AG09319 (cell line): ENCODE measurements around the gene WNT9B.
"Not testable (repeated sequence)": the region's sequence is repeated elsewhere in the genome, so short reads cannot be mapped to it uniquely, and the experiment has no call there.

ENCODE experiments used
- DNase-seq: peaks from one replicate; pipeline ENCODE4 v3.0.0-alpha.2; 2010; ENCODE audit warnings: low read depth; ENCODE audit errors: extremely low read depth
- TF ChIP-seq, protein P1 (sequence below): IDR thresholded peaks from 2 replicates; pipeline ENCODE4 v1.5.1; 2011; ENCODE audit warnings: low read depth, mild to moderate bottlenecking, inconsistent platforms, low read length, moderate library complexity

WNT9B gene

DNA sequence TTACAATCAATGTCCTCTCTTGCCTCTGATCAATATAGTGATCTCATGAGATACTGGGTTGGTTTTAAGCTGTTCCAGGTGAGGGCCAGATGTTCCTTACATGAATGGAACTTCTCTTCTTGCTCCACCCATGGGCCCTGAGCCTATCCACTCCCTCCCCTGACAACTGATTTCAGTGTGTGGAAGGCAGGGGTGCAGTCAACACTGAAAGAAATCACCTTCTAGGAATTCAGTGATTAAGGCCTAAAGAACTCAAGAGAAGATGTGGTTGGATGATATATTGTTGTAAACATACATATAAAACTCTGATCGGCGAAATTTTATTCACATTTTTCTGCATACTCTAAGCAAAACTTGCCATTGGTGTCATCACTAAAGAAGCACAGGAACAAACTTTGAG is 64.8 kb downstream of the WNT9B start:
- DNase-seq: no peak
- TF ChIP-seq, protein P1, sequence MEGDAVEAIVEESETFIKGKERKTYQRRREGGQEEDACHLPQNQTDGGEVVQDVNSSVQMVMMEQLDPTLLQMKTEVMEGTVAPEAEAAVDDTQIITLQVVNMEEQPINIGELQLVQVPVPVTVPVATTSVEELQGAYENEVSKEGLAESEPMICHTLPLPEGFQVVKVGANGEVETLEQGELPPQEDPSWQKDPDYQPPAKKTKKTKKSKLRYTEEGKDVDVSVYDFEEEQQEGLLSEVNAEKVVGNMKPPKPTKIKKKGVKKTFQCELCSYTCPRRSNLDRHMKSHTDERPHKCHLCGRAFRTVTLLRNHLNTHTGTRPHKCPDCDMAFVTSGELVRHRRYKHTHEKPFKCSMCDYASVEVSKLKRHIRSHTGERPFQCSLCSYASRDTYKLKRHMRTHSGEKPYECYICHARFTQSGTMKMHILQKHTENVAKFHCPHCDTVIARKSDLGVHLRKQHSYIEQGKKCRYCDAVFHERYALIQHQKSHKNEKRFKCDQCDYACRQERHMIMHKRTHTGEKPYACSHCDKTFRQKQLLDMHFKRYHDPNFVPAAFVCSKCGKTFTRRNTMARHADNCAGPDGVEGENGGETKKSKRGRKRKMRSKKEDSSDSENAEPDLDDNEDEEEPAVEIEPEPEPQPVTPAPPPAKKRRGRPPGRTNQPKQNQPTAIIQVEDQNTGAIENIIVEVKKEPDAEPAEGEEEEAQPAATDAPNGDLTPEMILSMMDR: no peak

DNA sequence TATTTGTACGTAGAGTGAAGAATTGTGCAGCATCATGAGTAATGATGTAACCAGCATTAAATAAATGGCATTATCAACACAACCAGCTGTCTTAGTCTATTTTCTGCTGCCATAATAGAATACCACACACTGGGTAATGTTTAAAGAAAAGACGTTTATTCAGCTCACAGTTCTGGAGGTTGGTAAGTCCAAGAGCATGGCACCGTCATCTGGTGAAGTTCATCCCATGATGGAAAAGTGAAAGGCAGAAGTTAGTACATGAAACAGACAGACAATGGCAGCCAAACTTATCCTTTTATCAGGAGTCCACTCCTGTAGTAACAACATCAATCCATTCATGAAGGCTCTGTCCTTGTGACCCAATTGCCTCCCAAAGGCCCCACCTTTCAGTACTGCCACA is 65.2 kb downstream of the WNT9B start:
- TF ChIP-seq, protein P1: no peak

DNA sequence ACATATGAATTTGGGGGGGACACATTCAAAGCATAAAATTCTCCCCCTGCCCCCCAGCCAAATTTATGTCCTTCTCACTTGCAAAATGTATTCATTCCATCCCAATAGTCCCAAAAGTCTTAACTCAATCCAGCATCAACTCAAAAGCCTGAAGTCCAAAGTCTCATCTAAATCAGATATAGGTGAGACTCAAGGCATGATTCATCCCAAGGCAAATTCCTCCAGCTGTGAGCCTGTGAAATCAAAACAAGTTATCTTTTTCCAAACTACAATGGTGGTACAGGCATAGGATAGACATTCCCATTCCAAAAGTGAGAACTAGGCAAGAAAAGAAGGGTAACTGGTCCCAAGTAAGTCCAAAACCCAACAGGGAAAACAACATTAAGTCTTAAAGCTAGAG is 65.7 kb downstream of the WNT9B start:
- TF ChIP-seq, protein P1: no peak
- DNase-seq: no peak

More for the DNA sequence above, 65.2 kb downstream of the WNT9B start:
- no peak for DNase-seq

DNA sequence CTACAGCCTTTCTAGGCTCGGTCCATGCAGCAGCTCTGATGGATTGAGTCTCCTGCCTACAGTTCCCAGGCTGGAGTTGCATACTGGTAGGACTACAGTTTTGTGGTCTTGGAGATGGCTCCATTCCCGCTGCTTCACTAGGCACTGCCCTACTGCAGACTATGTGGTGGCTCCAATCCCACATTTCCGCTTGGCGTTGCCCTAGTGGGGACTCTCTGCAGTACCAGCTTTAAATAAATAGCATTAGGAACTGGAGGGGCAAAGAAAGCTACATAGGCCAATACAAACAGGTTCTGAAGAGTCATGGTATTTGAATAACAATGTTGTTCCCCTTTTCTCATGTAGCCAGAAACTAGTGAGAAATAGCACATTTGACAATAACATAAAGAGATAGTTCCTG is 66.1 kb downstream of the WNT9B start:
- TF ChIP-seq, protein P1: no peak
- DNase-seq: no peak

DNA sequence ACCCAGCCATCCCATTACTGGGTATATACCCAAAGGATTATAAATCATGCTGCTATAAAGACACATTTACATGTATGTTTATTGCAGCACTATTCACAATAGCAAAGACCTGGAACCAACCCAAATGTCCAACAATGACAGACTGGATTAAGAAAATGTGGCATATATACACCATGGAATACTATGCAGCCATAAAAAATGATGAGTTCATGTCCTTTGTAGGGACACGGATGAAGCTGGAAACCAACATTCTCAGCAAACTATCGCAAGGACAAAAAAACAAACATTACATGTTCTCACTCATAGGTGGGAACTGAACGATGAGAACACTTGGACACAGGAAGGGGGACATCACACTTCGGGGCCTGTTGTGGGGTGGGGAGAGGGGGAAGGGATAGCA is 70.6 kb downstream of the WNT9B start:
- DNase-seq: not testable (repeated sequence)

DNA sequence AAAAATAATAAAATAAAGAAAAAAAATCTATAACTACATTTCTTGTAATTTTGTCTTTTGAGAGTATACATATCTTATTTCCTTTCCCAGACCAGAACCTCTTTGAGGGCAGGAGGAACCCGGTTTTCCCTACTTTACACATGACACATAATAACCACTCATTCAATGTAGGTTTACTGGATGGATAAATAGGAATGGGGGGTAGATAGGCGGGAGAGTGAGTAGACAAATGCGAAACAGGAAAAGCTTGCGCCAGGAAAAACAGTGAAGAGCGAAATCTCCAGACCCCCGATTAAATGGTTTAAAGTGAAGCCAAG is 71.1 kb downstream of the WNT9B start:
- no peak for DNase-seq
- TF ChIP-seq, protein P1: no peak

DNA sequence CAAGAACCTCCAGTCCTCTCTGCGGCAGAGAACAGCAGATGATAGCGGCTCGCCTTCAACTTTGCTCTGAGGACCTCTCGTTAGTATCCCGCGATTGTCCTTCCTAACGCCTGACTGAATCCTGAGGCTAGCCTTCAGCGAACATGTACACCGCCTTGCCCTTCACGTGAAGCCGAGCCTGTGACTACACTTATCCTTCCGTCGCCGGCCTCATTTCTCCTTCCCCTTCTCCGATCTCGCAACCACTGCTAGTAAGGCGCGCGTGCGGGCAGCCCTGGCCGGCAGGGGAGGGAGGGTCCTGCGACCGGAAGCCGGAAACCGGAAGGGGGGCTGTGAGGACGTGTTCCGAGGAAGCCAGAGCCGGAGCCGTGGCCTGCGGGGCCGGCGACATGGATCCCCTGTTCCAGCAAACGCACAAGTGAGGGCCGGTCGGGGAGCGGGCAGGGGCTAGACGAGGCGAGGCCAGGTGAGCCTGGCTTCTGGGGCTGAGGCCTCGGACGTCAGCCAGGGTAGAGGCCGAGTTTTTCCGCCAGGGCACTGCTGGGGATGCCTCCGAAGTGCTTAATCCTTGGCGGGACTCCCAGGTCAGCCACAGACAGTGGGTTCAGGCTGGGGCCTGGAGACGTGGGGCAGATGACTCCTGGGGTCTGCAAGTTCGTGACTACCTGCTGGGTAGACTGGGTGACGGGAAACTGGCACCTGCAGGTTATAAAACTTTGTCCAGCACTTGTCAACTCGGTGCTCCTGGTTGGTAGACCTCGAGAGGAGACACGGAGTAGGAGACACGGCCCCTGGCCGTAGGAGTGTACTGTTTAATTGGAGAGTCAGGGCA is 71.6 kb downstream of the WNT9B start, which contains the start of gene GOSR2:
Gene GOSR2, plus strand, starts transcription at position 357 of the 832 bp plus-strand sequence. Its CDS starts 33 bp downstream, at position 390.
- TF ChIP-seq, protein P1: no peak
- peak; percentile 56 for DNase-seq
